HG03521 (cell line): Measurements from ENCODE around the gene NDUFB2.
"Not testable (repeated sequence)": the region's sequence is repeated elsewhere in the genome, so short reads cannot be mapped to it uniquely, and the experiment has no call there.

Experiments used
- ATAC-seq: cut with Tn5 transposase; IDR thresholded peaks from one replicate; pipeline ENCODE4 v1.9.1; 2021; ENCODE audit warnings: mild to moderate bottlenecking, moderate library complexity; ENCODE audit not compliant: unreplicated experiment

Gene NDUFB2

DNA sequence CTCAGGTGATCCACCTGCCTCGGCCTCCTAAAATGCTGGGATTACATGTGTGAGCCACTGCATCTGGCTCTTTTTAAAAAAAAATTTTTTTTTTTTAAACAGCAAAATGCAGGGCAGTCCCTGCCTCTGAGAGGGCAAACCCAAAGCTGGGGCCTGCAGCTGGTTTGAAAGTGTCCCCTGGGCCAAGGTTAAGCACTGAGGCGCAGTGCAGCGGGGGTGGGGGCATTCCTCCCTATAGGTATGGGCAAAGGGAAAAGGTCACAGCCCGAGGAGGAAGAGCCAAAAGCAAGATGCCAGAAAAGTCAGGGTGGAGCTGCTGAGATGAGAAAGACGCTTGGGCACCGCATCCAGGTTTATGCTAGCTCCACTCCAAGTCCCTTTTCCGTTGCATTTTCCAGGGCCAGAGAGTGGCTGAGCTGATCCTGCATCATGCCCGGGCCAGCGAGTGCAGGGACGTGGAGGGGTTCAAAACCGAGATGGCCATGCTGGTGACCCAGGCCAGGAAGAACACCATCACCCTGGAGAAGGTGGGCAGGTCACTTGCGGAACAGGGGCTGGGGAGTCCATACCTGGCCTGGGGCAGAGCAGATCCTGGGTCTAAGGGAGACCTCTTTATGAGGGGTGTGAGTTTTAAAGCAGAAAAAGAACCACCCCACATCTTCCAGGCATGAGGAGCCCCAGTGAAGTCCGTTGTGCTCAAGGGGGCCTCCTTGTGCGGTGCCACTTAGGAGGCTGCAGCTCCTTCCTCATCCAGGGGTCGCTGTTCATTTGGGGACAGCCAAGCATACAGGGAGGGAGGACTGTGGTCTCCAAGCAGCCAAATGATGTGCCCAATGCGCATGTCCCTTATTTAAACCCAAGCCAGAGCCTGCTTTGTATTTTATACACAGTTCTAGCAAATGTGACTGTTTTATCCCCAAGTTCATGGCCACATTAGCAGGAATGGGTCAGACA lies 7.0 kb upstream of the NDUFB2 start:
- no peak for ATAC-seq

DNA sequence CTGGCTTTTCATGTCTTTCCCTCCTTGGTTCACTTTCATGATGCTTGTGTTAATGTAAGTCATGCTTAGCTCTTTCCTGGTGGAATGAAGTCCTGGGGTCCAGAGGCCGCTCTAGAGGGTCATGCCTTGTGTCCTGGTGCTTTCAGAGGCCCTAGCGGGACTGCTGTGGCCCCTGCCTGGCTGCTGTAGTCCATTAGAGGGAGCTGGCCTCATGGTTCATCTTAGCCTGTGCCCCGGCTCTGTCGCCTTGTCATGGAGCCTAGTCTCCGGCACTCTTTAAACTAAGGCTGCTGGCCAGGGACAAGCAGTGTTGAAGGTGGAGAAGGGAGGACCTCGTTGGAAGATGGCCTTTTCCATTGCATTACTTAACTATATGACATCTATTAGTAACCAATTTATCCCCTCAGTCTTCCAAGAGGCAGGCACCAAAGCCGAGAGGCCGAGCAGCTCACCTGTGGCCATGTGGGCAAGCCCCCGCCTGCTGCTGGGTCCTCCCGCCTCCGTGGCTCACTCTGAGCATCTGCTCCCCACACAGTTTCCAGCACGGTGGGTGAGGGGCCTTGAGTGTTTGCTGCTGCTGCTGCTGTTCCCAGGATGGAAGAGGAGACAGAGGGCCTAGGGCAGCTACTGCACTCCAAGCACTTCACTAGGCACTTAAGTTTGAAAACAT lies 5.0 kb upstream of the NDUFB2 start:
- no peak for ATAC-seq

DNA sequence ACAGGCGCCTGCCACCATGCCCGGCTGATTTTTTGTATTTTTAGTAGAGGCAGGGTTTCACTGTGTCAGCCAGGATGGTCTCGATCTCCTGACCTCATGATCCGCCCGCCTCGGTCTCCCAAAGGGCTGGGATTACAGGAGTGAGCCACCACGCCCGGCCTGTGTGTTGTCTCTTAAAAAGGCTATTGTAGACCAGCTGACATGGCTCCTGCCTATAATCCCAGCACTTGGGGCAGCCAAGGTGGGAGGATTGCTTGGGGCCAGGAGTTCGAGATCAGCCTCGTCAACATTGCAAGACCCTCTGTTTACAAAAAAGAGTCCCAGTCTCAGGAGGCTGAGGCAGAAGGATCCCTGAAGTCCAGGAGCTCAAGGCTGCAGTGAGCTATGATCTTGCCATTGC lies 2.7 kb upstream of the NDUFB2 start:
- not testable (repeated sequence) for ATAC-seq

- no peak for ATAC-seq
Measured at GRCh38 chr7:140694592-140694991, 1.9 kb upstream of the NDUFB2 start.

DNA sequence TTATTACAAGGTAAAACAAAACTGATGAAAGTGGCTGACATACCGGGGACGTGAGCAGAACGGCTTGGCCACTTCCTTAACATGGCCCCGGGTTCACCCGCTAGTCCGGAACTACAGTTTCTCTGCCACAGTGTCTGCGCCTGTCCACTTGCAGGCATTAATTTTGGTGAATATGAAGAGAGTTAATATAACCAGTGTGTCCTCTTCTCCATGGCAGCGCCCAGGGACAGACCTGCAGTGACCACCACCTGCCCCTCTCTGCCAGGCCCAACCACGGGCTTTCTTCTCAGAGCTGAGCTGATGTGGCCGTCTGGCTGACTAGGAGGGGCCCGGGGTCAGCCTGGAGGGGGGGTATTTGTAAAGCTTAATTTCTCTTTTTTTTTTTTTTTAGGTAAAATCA lies 1.1 kb upstream of the NDUFB2 start:
- no peak for ATAC-seq

- no peak for ATAC-seq
Measured at GRCh38 chr7:140696024-140696679, 356 bp upstream of the NDUFB2 start.

- no peak for ATAC-seq
Measured at GRCh38 chr7:140697447-140698143, 1.1 kb downstream of the NDUFB2 start.

GRCh38 chr7:140698477-140698876 lies 2.0 kb downstream of the NDUFB2 start:
- no peak for ATAC-seq

GRCh38 chr7:140702774-140703173 lies 6.3 kb downstream of the NDUFB2 start:
- ATAC-seq, result no peak

- no peak for ATAC-seq
Measured at GRCh38 chr7:140704205-140704604, 7.7 kb downstream of the NDUFB2 start.

GRCh38 chr7:140707132-140707531 lies 10.6 kb downstream of the NDUFB2 start:
- no peak for ATAC-seq

DNA sequence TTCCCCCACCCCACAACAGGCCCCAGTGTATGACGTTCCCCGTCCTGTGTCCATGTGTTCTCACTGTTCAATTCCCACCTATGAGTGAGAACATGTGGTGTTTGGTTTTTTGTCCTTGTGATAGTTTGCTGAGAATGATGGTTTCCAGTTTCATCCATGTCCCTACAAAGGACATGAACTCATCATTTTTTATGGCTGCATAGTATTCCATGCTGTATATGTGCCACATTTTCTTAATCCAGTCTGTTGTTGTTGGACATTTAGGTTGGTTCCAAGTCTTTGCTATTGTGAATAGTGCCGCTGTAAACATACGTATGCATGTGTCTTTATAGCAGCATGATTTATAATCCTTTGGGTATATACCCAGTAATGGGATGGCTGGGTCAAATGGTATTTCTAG lies 12.3 kb downstream of the NDUFB2 start:
- not testable (repeated sequence) for ATAC-seq

DNA sequence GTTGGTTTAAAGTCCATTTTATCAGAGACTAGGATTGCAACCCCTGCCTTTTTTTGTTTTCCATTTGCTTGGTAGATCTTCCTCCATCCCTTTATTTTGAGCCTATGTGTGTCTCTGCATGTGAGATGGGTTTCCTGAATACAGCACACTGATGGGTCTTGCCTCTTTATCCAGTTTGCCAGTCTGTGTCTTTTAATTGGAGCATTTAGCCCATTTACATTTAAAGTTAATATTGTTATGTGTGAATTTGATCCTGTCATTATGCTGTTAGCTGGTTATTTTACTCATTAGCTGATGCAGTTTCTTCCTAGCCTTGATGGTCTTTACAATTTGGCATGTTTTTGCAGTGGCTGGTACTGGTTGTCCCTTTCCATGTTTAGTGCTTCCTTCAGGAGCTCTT lies 15.9 kb downstream of the NDUFB2 start:
- not testable (repeated sequence) for ATAC-seq

DNA sequence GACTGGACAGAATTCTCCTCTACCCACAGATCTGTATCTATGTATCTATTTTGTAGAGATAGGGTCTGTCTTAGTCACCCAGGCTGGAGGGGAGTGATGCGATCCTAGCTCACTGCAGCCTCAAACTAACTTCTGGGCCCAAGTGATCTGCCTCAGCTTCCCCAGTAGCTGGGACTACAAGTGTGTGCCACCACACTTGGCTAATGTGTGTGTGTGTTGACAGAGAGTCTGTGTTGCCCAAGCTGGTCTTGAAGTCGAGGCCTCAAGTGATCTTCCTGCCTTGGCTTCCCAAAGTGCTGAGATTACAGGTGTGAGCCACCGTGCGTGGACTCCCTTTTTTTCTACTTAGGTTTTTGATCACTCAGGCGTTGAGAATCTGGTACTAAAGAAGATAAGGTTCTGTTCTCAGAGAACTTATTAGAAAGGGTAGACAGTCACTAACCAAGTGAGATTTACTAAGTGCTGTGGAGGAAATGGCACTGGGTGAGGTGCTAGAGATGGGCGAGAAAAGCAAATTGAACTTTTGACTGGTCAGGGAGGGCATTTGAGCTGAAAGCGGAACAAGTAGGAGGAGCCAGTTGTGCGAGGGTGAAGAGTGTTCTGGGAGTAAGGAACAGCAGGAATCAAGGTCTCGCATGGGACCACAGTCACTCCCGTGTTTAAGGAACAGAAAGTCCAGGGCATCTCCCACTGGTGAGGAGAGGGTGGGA lies 18.0 kb downstream of the NDUFB2 start:
- ATAC-seq, result no peak

- no peak for ATAC-seq
Measured at GRCh38 chr7:140719721-140720120, 23.2 kb downstream of the NDUFB2 start.

DNA sequence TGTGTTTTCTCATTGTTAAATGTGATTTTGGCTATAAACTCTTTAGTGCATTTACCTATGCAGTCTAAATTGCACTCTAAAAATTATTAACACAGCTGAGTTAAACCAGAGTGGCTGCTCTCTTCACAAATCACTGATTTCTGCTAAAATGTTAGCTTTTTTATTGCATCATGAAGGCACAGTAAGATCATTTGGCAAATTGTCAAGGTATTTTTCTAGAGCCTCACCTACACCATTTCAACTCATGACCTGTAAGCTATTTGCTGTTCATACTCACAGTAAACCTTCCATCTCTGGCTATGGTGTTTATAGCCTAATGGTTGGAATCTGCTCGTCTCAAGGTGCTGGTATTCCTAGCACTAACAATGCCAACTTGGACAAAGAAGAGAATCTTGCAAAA lies 25.7 kb downstream of the NDUFB2 start:
- ATAC-seq, result no peak

- no peak for ATAC-seq
Measured at GRCh38 chr7:140723006-140723405, 26.5 kb downstream of the NDUFB2 start.

DNA sequence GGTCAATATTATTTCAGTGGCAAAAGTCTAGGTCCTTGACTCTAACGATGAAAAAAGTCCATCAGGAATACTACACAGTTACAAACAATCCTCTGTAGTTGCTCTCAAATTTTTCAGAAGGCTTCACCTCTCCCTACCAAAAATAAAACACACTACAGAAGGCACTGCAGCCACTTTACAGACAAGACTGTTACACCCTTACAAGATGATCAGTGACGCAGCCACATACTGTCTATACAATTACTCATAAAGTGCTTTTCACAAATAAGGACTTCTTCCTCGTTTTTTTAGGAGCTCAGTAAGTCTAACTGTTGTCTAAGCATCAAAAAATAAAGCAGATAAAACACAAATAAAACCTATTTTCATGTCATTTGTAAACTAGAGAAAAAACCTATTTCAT lies 27.1 kb downstream of the NDUFB2 start:
- no peak for ATAC-seq

- no peak for ATAC-seq
Measured at GRCh38 chr7:140724706-140725105, 28.2 kb downstream of the NDUFB2 start.

DNA sequence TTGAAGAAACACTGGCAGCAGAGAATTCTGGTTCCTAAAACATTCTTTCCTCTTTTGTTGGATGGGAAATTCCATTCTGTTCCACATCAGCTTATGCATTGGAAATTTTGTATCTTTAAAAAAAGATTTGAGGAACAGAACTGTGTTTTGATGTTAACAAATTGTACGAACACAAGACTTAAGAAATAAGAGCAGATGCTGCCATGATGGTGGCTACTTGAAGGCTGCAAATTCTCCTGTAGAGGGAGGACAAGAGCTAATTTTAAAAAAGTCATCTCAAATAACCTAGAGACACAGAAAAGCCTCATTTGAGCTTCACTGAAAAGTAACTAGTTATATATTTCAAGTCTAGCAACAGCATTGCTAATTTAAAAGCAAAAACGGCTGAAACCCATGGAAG lies 29.8 kb downstream of the NDUFB2 start:
- no peak for ATAC-seq
